Natural killer cell (primary cell): Measurements from ENCODE around the gene HBEGF. TPM values are rescaled to one million over a fixed set of nuclear protein-coding genes. Genes with fewer than 3 reads are reported as not detected.

Experiments used
- ATAC-seq, 3 donors: fragments of 150-1000 bp in 2 of 3; fragments of 200-7000 bp in 1 of 3; cut with Tn5 transposase; 1 replicate in 1 of 3; 2 replicates in 2 of 3; pipeline ENCODE4 v1.10.0; 2021; ENCODE audit warnings: mild to moderate bottlenecking in 2 of 3, moderate library complexity in 2 of 3
- DNase-seq, 2 donors: peaks; one replicate each; pipeline versions ENCODE4 v3.0.0 to v3.0.0-alpha.2; 2013 to 2021; ENCODE audit warnings: mixed read lengths in 1 of 2
- H3K27ac ChIP-seq: one replicate; pipeline ENCODE4 v1.5.1; 2013; ENCODE audit warnings: mild to moderate bottlenecking, low read length
- H3K27me3 ChIP-seq: one replicate; pipeline ENCODE4 v1.6.1; 2013; ENCODE audit warnings: low read length; ENCODE audit not compliant: control insufficient read depth, insufficient read depth
- H3K36me3 ChIP-seq: one replicate; pipeline ENCODE4 v1.6.1; 2013; ENCODE audit warnings: low read length; ENCODE audit not compliant: control insufficient read depth, insufficient read depth
- H3K4me1 ChIP-seq: one replicate; pipeline ENCODE4 v1.6.1; 2013; ENCODE audit warnings: low read length; ENCODE audit not compliant: control insufficient read depth, insufficient read depth
- H3K4me3 ChIP-seq: one replicate; pipeline ENCODE4 v1.5.1; 2013; ENCODE audit warnings: low read length
- H3K9me3 ChIP-seq: one replicate; pipeline ENCODE4 v1.6.1; 2013; ENCODE audit warnings: low read length; ENCODE audit not compliant: control insufficient read depth, insufficient read depth
- H3K27ac Mint-ChIP-seq, 2 donors: one replicate each; pipeline ENCODE4 v1.8.0; 2022; ENCODE audit warnings: mild to moderate bottlenecking in 2 of 2, mixed read lengths in 2 of 2, moderate library complexity in 1 of 2
- H3K27me3 Mint-ChIP-seq, 2 donors: one replicate each; pipeline ENCODE4 v1.8.0; 2022; ENCODE audit warnings: low read depth in 2 of 2, mixed read lengths in 2 of 2
- H3K36me3 Mint-ChIP-seq: one replicate; pipeline ENCODE4 v1.8.0; 2022; ENCODE audit warnings: mixed read lengths
- H3K4me1 Mint-ChIP-seq, 2 donors: one replicate each; pipeline ENCODE4 v1.8.0; 2022; ENCODE audit warnings: mixed read lengths in 2 of 2
- H3K4me3 Mint-ChIP-seq: one replicate; pipeline ENCODE4 v1.8.0; 2022; ENCODE audit warnings: mild to moderate bottlenecking, moderate library complexity, mixed read lengths
- H3K9me3 Mint-ChIP-seq, 2 donors: one replicate each; pipeline ENCODE4 v1.8.0; 2022; ENCODE audit warnings: mixed read lengths in 2 of 2
- WGBS: methylation state at CpG from one replicate; pipeline ENCODE4 v1.1.7; 2013; ENCODE audit warnings: missing lambda C conversion rate; ENCODE audit not compliant: insufficient coverage; 5-methylcytosine and 5-hydroxymethylcytosine counted together
- intact Hi-C: fragments of 100-400 bp; cut with micrococcal nuclease; formaldehyde crosslinking; loops from one replicate; pipeline ENCODE4 v1.14.2; 2022
- total RNA-seq, 4 donors: library from RNA; stranded (reverse); fragments of 120-200 nt in 1 of 4; gene quantifications; one replicate each; pipeline versions ENCODE4 v1.2.3 to v1.2.4, GENCODE V29; 2013 to 2022
- TF ChIP-seq, protein P1 (sequence below): fragments of 200-600 bp; IDR thresholded peaks from one replicate; pipeline ENCODE4 v1.8.0; 2022; ENCODE audit warnings: antibody characterized with exemption

HBEGF gene, protein sequence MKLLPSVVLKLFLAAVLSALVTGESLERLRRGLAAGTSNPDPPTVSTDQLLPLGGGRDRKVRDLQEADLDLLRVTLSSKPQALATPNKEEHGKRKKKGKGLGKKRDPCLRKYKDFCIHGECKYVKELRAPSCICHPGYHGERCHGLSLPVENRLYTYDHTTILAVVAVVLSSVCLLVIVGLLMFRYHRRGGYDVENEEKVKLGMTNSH
- 1 to 10 TPM; 5.1 to 9.9 (median 7.8) TPM for total RNA-seq
- 4.5 TPM for total RNA-seq (2013)

DNA sequence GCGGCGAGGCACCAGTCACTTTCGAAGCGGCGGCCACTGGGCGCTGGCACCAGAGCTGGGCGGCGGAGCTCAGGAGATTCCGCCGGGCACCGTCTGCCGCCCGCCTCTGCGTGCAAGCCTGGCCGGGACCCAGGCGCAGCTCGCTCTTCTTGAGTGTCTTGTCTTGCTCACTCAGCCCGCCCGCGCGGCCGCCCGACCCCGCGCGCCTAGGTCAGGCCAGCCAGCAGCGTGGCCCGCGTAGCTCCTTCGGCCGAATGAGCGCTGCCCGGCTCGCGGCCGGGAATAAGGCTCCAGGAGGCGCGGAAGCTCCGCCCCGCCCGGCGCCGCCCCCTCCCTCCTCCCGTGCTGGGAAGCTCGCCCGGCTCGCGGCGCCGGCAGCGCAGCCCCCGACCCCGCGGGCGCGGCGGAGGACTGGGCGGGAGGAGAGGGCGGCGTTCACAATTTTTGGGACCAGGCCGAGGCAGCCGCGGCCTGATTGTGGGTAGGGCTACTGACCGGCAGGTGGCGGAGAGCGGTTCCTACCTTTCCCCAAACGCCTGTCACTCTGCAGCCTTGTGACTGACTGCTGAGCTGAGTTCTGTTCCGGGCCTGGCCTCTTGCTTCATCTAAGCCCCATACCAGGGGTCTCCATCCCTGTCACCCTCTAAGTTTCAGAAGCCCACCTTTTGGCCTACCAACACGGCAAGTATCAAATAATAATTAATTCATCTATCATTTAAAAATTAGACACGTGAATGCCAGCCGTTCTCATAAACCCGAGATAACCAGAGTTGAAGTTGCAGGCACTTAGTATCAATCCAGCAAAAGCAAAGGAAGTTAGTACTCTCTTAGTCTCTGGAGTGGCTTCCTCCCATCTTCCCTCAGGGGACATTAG is at the start of gene HBEGF:
HBEGF (minus strand) TSS at position 256 of the 874 bp plus-strand sequence. CDS start 275 bp downstream, outside the sequence.
- peak within 1 kb of the TSS; percentile 23 for H3K4me3 ChIP-seq
- Mint-ChIP-seq H3K9me3 (no peaks in the 10 kb centered on the region), H3K36me3 (no peaks in the 10 kb centered on the region), H3K27me3 (peaks cover 13 to 23% of the 10 kb centered on the region in 2 donors), H3K4me3 (peak within 1 kb of the TSS; percentile 87), H3K4me1 (peaks cover 22 to 37% of the 10 kb centered on the region in 2 donors), H3K27ac (peak within 1 kb of the TSS in 1 of 2 donors; percentile 36)
- TF ChIP-seq, protein P1, sequence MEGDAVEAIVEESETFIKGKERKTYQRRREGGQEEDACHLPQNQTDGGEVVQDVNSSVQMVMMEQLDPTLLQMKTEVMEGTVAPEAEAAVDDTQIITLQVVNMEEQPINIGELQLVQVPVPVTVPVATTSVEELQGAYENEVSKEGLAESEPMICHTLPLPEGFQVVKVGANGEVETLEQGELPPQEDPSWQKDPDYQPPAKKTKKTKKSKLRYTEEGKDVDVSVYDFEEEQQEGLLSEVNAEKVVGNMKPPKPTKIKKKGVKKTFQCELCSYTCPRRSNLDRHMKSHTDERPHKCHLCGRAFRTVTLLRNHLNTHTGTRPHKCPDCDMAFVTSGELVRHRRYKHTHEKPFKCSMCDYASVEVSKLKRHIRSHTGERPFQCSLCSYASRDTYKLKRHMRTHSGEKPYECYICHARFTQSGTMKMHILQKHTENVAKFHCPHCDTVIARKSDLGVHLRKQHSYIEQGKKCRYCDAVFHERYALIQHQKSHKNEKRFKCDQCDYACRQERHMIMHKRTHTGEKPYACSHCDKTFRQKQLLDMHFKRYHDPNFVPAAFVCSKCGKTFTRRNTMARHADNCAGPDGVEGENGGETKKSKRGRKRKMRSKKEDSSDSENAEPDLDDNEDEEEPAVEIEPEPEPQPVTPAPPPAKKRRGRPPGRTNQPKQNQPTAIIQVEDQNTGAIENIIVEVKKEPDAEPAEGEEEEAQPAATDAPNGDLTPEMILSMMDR, result peak; percentile 39
- no peaks in the 10 kb centered on the region for H3K27me3 ChIP-seq
- 1% methylated on average over 71 of the region's 72 CpGs for WGBS
- no peaks in the 10 kb centered on the region for H3K9me3 ChIP-seq
- intact Hi-C loops, result no loop called here
- H3K4me1 ChIP-seq, result peaks cover 41% of the 10 kb centered on the region
- peak; percentile 71 to 73 (median 73) for ATAC-seq
- DNase-seq, result peak; percentile 30 to 64
- H3K27ac ChIP-seq, result no peak within 1 kb of the TSS
- no peaks in the 10 kb centered on the region for H3K36me3 ChIP-seq

DNA sequence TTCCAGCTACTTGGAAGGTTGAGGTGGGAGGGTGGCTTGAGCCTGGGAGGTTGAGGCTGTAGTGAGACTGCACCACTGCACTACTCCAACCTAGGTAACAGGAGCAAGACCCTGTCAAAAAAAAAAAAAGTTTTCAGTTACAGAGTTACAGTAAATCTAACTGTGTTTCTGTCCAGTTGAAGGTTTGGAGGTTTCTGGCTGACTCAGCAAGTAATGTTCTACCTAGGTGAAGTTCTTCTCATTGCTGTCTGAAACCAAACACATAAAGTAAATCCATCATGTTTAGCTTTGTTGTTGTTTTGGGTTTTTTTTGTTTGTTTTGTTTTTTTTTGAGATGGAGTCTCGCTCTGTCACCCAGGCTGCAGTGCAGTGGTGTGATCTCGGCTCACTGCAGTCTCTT is 47.3 kb upstream of the HBEGF start:
- H3K4me1 Mint-ChIP-seq, result no peaks in the 10 kb centered on the region
- peaks cover 6% of the 10 kb centered on the region for H3K36me3 ChIP-seq
- no peaks in the 10 kb centered on the region for H3K36me3 Mint-ChIP-seq
- no peak overlapping the region for H3K27ac Mint-ChIP-seq
- H3K27ac ChIP-seq, result no peak overlapping the region
- no peak overlapping the region for H3K4me3 Mint-ChIP-seq
- intact Hi-C loops, result no loop called here
- no peak overlapping the region for H3K4me3 ChIP-seq
- DNase-seq, result no peak
- H3K27me3 Mint-ChIP-seq, result no peaks in the 10 kb centered on the region
- no peaks in the 10 kb centered on the region for H3K9me3 Mint-ChIP-seq
- no peaks in the 10 kb centered on the region for H3K4me1 ChIP-seq
- 92% methylated on average over 2 of the region's 2 CpGs for WGBS
- no peak for ATAC-seq
- no peaks in the 10 kb centered on the region for H3K9me3 ChIP-seq
- no peaks in the 10 kb centered on the region for H3K27me3 ChIP-seq
- TF ChIP-seq, protein P1, result no peak

DNA sequence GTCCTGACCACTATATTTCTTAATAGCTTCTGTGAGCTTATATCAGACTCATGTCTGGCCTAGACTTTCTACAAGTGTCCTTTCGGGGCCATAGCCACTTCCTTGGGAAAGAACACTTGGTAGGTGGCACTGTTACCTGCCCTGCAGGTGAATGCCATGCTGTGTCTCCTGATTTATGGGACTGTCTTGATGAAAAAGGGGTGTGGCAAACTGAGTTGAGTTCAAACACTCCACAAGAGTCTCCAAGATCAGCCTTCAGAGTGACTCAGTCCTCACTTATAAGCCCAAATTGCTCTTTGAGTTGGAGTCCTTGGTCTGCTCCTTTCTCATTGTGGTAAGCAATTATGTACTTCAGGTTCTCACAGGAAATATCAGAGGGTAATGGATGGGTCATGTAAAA is 45.3 kb upstream of the HBEGF start:
- TF ChIP-seq, protein P1, result no peak
- DNase-seq (no peak), ATAC-seq (no peak)
- H3K4me3 ChIP-seq, result no peak overlapping the region
- no peak overlapping the region for H3K27ac Mint-ChIP-seq
- no peaks in the 10 kb centered on the region for H3K27me3 Mint-ChIP-seq
- H3K4me3 Mint-ChIP-seq, result no peak overlapping the region
- H3K36me3 Mint-ChIP-seq, result no peaks in the 10 kb centered on the region
- H3K4me1 ChIP-seq, result no peaks in the 10 kb centered on the region
- no peaks in the 10 kb centered on the region for H3K9me3 ChIP-seq
- intact Hi-C loops, result no loop called here
- H3K4me1 Mint-ChIP-seq, result no peaks in the 10 kb centered on the region
- 96% methylated on average over 1 of the region's 1 CpG for WGBS
- H3K27ac ChIP-seq, result no peak overlapping the region
- peaks cover 6% of the 10 kb centered on the region for H3K36me3 ChIP-seq
- H3K9me3 Mint-ChIP-seq, result no peaks in the 10 kb centered on the region
- no peaks in the 10 kb centered on the region for H3K27me3 ChIP-seq
